K562 (cell line): ENCODE data around the gene MFAP1. TPM values are rescaled to one million over a fixed set of nuclear protein-coding genes. Genes with fewer than 3 reads are reported as not detected.

Experiments
- ARHGAP35 ChIP-seq: fragments of 450-650 bp; IDR thresholded peaks from 2 replicates; pipeline ENCODE4 v1.6.1; 2018; ENCODE audit not compliant: partially characterized antibody
- ARNT ChIP-seq, 2 experiments: fragments of 450-650 bp; IDR thresholded peaks; 2 replicates each; pipeline ENCODE4 v1.6.1; 2016; ENCODE audit warnings: mild to moderate bottlenecking in 1 of 2
- ATF1 ChIP-seq, 2 experiments: fragments of 450-650 bp in 1 of 2; IDR thresholded peaks; 2 replicates each; pipeline ENCODE4 v1.6.1; 2016; ENCODE audit warnings: missing compliant biosample characterization in 1 of 2, missing genetic modification characterization in 1 of 2
- BACH1 ChIP-seq: fragments of 200-800 bp; sonication (Bioruptor generic); IDR thresholded peaks from 2 replicates; pipeline ENCODE4 v1.6.1; 2016; ENCODE audit warnings: missing genetic modification characterization, missing compliant biosample characterization
- FOXA1 ChIP-seq: fragments of 450-650 bp; IDR thresholded peaks from 2 replicates; pipeline ENCODE4 v1.6.1; 2016; ENCODE audit warnings: mild to moderate bottlenecking, borderline replicate concordance
- GTF2F1 ChIP-seq: IDR thresholded peaks from 2 replicates; pipeline ENCODE4 v1.6.1; 2011; ENCODE audit warnings: low read depth, low read length, improper control_type of control experiment
- ILK ChIP-seq: fragments of 450-650 bp; IDR thresholded peaks from 2 replicates; pipeline ENCODE4 v1.6.1; 2016; ENCODE audit warnings: missing genetic modification characterization, low read depth, mild to moderate bottlenecking, missing compliant biosample characterization, moderate library complexity, borderline replicate concordance
- NR3C1 ChIP-seq: sonication (generic); formaldehyde crosslinking; IDR thresholded peaks from 2 replicates; pipeline ENCODE4 v1.8.1; 2022; ENCODE audit warnings: missing genetic modification reagents
- TCF3 ChIP-seq: sonication (generic); formaldehyde crosslinking; IDR thresholded peaks from 2 replicates; pipeline ENCODE4 v1.4.0; 2020; ENCODE audit warnings: mild to moderate bottlenecking, missing genetic modification reagents
- ZFPM2 ChIP-seq: fragments of 250-450 bp; sonication (Bioruptor Pico); IDR thresholded peaks from 2 replicates; pipeline ENCODE4 v1.5.1; 2022; ENCODE audit warnings: mild to moderate bottlenecking
- ZNF121 ChIP-seq: sonication (generic); formaldehyde crosslinking; conservative IDR thresholded peaks from 2 replicates; pipeline ENCODE4 v1.8.0; 2022; ENCODE audit warnings: missing genetic modification reagents
- ZNF239 ChIP-seq: fragments of 250-450 bp; sonication (Bioruptor Pico); IDR thresholded peaks from 2 replicates; pipeline ENCODE4 v1.4.0; 2020; ENCODE audit warnings: mild to moderate bottlenecking
- polyA plus RNA-seq, 8 experiments: library from polyadenylated mRNA; depleted of rRNA in 4 of 8; stranded (reverse) in 5 of 8; unstranded in 3 of 8; fragments of >200 nt; fragmentation: Nextera tagmentation in 2 of 8; fragmentation: Illumina TruSeq in 1 of 8; extraction: Ambion mirVana in 2 of 8; extraction: Trizol in 1 of 8; gene quantifications; 2 replicates each; pipeline versions ENCODE4 v1.2.1 to v1.2.3, GENCODE V29; 2011 to 2014; ENCODE audit warnings: inconsistent platforms in 1 of 8, missing spikeins in 1 of 8
- total RNA-seq, 7 experiments: library from RNA; depleted of rRNA in 6 of 7; stranded (reverse); fragments of >200 nt in 6 of 7; fragmentation: Illumina TruSeq in 2 of 7; extraction: Trizol in 2 of 7; gene quantifications; 2 replicates each; pipeline versions ENCODE4 v1.2.1 to v1.2.3, GENCODE V29; 2011 to 2021; ENCODE audit warnings: low replicate concordance in 1 of 7
- TF ChIP-seq, protein P1 (sequence below), 2 experiments: fragments of 450-650 bp; IDR thresholded peaks; 2 replicates each; pipeline ENCODE4 v1.6.1; 2016; ENCODE audit warnings: mild to moderate bottlenecking in 2 of 2, borderline replicate concordance in 1 of 2, low read depth in 1 of 2, moderate library complexity in 1 of 2
- TF ChIP-seq, protein P2 (sequence below), 2 experiments: IDR thresholded peaks; 2 replicates each; pipeline ENCODE4 v1.6.1; 2011; ENCODE audit warnings: borderline replicate concordance in 1 of 2, control low read depth in 1 of 2, low read depth in 1 of 2, low read length in 1 of 2, mild to moderate bottlenecking in 1 of 2, mixed read lengths in 1 of 2, moderate library complexity in 1 of 2; ENCODE audit not compliant: insufficient read depth in 1 of 2, insufficient read length in 1 of 2, poor library complexity in 1 of 2, severe bottlenecking in 1 of 2; ENCODE audit errors: extremely low read depth in 1 of 2
- TF ChIP-seq, protein P3 (sequence below): sonication (generic); formaldehyde crosslinking; IDR thresholded peaks from 2 replicates; pipeline ENCODE4 v1.8.0; 2022; ENCODE audit warnings: missing genetic modification reagents, mild to moderate bottlenecking, moderate library complexity, borderline replicate concordance

MFAP1 gene
- total and polyA plus RNA-seq, 9 of the 15 experiments (the other 6 are each of a cell fraction or from before 2014, with no cell fraction given) = 34.9 to 64.1 (median 48.2) TPM

DNA sequence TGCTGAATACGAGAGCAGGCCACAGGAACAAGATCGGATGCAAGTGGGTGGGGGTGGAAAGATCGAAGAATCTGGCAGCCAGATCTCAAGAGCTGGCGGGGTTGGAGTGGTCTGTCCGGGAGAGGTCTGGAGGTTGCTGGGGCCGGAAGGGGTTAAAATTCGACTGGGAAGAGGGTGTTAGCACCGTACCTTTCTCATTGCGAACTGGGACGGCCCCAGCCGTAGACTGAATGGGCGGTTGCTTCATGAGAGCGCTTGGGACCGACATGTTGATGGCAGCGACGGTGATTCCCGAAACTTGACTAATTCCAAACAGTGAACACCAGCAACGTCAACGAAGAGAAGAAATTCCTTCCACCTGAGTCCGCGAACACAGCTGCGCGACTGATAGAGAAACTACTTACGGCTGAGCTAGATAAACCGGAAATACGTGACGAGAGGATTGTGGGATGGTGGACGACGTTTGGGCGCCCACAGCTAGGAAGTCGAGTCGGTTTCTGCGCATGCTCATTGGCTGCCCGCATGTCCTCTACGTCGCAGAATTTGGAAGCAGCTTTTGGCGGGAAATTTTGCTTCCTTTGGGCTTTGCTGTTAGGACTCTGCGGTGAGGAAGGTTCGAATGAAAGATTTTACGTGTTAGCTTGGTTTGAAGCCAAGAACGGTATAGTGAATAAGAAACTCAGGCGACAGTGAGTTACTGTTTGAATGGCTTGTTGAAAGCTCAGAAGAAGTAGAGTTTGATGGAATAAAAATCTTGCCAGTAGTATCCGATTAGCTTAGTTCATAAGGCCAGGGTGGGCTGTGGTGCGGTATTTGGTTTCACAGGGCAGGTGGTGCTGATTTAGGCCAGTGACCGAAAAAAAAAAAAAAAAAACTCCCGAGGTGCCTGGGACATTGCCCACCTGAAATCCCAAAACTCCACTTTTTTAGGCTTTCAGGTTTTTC lies at the start of gene MFAP1 (continued):
- TF ChIP-seq, protein P1, sequence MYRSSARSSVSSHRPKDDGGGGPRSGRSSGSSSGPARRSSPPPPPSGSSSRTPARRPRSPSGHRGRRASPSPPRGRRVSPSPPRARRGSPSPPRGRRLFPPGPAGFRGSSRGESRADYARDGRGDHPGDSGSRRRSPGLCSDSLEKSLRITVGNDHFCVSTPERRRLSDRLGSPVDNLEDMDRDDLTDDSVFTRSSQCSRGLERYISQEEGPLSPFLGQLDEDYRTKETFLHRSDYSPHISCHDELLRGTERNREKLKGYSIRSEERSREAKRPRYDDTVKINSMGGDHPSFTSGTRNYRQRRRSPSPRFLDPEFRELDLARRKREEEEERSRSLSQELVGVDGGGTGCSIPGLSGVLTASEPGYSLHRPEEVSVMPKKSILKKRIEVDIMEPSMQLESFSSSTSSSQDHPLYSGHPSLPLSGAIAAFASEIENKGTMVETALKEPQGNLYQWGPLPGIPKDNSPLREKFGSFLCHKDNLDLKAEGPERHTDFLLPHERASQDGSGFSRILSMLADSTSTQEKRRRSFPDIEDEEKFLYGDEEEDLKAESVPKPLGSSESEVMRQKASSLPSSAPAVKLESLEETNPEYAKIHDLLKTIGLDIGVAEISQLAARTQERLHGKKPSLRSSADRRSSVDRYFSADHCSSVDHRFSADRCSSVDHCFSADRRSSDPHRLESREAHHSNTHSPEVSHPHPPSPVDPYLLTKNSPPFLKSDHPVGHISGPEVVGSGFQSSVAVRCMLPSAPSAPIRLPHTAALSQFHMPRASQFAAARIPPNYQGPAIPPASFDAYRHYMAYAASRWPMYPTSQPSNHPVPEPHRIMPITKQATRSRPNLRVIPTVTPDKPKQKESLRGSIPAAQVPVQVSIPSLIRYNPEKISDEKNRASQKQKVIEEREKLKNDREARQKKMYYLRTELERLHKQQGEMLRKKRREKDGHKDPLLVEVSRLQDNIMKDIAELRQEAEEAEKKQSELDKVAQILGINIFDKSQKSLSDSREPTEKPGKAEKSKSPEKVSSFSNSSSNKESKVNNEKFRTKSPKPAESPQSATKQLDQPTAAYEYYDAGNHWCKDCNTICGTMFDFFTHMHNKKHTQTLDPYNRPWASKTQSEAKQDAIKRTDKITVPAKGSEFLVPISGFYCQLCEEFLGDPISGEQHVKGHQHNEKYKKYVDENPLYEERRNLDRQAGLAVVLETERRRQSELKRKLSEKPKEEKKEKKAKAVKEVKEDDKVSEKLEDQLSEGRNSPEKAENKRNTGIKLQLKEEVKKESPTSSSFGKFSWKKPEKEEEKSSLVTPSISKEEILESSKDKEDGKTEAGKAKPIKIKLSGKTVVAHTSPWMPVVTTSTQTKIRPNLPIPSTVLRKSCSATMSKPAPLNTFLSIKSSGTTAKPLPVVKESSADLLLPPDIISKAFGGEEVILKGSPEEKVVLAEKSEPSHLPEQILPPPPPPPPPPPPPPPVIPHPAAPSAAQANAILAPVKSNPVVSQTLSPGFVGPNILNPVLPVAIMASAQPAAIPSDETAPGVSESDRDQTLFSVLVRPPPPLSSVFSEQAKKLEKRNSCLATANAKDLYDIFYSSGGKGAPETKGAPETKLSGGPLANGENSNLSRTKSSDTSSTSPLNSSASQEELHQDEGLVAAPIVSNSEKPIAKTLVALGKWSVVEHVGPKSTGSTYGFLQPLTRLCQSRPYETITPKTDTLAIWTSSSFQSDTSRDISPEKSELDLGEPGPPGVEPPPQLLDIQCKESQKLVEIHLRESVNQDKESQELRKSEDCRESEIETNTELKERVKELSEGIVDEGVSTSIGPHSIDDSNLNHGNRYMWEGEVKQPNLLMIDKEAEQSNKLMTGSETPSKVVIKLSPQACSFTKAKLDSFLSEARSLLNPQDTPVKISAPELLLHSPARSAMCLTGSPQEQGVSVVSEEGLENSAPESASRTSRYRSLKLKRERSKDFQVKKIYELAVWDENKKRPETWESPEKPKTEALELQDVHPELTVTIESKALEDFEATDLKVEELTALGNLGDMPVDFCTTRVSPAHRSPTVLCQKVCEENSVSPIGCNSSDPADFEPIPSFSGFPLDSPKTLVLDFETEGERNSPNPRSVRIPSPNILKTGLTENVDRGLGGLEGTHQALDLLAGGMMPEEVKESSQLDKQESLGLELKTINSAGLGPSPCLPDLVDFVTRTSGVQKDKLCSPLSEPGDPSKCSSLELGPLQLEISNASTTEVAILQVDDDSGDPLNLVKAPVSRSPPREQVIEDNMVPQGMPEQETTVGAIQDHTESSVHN (IDR thresholded peaks at IDR 0.05; ENCODE audit: borderline replicate concordance in 1 of 2, low read depth in 1 of 2) = peak in 1 of 2 experiments; percentile 47; a peak in 1 of 4 replicates
- no peak for TF ChIP-seq ATF1 (CRISPR knock-in tag; IDR thresholded peaks at IDR 0.05)
- peak; percentile 96 for TF ChIP-seq ATF1 (tag; IDR thresholded peaks at IDR 0.05)
- TF ChIP-seq, protein P2, sequence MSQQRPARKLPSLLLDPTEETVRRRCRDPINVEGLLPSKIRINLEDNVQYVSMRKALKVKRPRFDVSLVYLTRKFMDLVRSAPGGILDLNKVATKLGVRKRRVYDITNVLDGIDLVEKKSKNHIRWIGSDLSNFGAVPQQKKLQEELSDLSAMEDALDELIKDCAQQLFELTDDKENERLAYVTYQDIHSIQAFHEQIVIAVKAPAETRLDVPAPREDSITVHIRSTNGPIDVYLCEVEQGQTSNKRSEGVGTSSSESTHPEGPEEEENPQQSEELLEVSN (IDR thresholded peaks at IDR 0.05; ENCODE audit: borderline replicate concordance in 1 of 2, extremely low read depth in 1 of 2, insufficient read depth in 1 of 2, insufficient read length in 1 of 2, low read depth in 1 of 2, low read length in 1 of 2, poor library complexity in 1 of 2, severe bottlenecking in 1 of 2) = peak; percentile 98 to 100
- no peak for TF ChIP-seq ZNF121 (CRISPR knock-in tag)
- peak; percentile 22; the same call in 1 of the 2 replicates for TF ChIP-seq GTF2F1
- no peak for TF ChIP-seq NR3C1 (CRISPR knock-in tag)
- peak; percentile 13 for TF ChIP-seq ARHGAP35
- TF ChIP-seq BACH1 = peak; percentile 41; the same call in 1 of the 2 replicates
- peak; percentile 36 to 88; a peak in 2 of 4 replicates for TF ChIP-seq ARNT (IDR thresholded peaks at IDR 0.05)
- peak; percentile 42; the same call in 1 of the 2 replicates for TF ChIP-seq TCF3
- no peak for TF ChIP-seq ILK (tag)
- TF ChIP-seq, protein P3, sequence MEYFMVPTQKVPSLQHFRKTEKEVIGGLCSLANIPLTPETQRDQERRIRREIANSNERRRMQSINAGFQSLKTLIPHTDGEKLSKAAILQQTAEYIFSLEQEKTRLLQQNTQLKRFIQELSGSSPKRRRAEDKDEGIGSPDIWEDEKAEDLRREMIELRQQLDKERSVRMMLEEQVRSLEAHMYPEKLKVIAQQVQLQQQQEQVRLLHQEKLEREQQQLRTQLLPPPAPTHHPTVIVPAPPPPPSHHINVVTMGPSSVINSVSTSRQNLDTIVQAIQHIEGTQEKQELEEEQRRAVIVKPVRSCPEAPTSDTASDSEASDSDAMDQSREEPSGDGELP = peak; percentile 97
- no peak for TF ChIP-seq ZNF239 (CRISPR knock-in tag)
- no peak for TF ChIP-seq ZFPM2 (CRISPR knock-in tag)
- no peak for TF ChIP-seq FOXA1
